ENCODE results near the gene COL19A1. TPM values are rescaled to one million over a fixed set of nuclear protein-coding genes. Genes with fewer than 3 reads are reported as not detected.
A peak's percentile ranks its signal among the peaks of the same experiment; 100 is the strongest.

COL19A1 gene
- total RNA-seq, 2 donors from 2014 or later, result 0.07 TPM; not detected in 1

- no peak for DNase-seq (ENCODE audit: low spot score)
- no peaks in the 10 kb centered on the region for H3K27me3 ChIP-seq (replicated peaks; ENCODE audit: insufficient read depth)
- no peak for ATAC-seq (ENCODE audit: insufficient number of reproducible peaks, low FRiP score, low read depth)
- no peaks in the 10 kb centered on the region for H3K36me3 ChIP-seq
- H3K4me1 ChIP-seq (ENCODE audit: control insufficient read depth in 1 of 2, low read depth in 2 of 2), result peaks cover 4 to 10% of the 10 kb centered on the region in 2 donors
- no peak overlapping the region for H3K27ac ChIP-seq
- TF ChIP-seq, protein P1, sequence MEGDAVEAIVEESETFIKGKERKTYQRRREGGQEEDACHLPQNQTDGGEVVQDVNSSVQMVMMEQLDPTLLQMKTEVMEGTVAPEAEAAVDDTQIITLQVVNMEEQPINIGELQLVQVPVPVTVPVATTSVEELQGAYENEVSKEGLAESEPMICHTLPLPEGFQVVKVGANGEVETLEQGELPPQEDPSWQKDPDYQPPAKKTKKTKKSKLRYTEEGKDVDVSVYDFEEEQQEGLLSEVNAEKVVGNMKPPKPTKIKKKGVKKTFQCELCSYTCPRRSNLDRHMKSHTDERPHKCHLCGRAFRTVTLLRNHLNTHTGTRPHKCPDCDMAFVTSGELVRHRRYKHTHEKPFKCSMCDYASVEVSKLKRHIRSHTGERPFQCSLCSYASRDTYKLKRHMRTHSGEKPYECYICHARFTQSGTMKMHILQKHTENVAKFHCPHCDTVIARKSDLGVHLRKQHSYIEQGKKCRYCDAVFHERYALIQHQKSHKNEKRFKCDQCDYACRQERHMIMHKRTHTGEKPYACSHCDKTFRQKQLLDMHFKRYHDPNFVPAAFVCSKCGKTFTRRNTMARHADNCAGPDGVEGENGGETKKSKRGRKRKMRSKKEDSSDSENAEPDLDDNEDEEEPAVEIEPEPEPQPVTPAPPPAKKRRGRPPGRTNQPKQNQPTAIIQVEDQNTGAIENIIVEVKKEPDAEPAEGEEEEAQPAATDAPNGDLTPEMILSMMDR (IDR thresholded peaks at IDR 0.05), result no peak
- no peak overlapping the region for H3K4me3 ChIP-seq
- H3K9me3 ChIP-seq, result no peaks in the 10 kb centered on the region
Measured at GRCh38 chr6:69933239-69933638, 66.9 kb downstream of the COL19A1 start.

GRCh38 chr6:69935079-69935478, 68.7 kb downstream of the COL19A1 start:
- TF ChIP-seq, protein P1 (IDR thresholded peaks at IDR 0.05), result no peak
- ATAC-seq (ENCODE audit: insufficient number of reproducible peaks, low FRiP score, low read depth) (no peak), DNase-seq (ENCODE audit: low spot score) (no peak)
- no peak overlapping the region for H3K4me3 ChIP-seq
- H3K27me3 ChIP-seq (replicated peaks; ENCODE audit: insufficient read depth), result no peaks in the 10 kb centered on the region
- no peaks in the 10 kb centered on the region for H3K9me3 ChIP-seq
- H3K27ac ChIP-seq, result no peak overlapping the region
- peaks cover 4 to 10% of the 10 kb centered on the region in 2 donors for H3K4me1 ChIP-seq (ENCODE audit: control insufficient read depth in 1 of 2, low read depth in 2 of 2)
- no peaks in the 10 kb centered on the region for H3K36me3 ChIP-seq

- Histone ChIP-seq H3K27ac (peak overlapping the region; percentile 15 to 42), H3K4me3 (no peak overlapping the region), H3K9me3 (no peaks in the 10 kb centered on the region), H3K4me1 (ENCODE audit: control insufficient read depth in 1 of 2, low read depth in 2 of 2) (peaks cover 4 to 10% of the 10 kb centered on the region in 2 donors), H3K36me3 (no peaks in the 10 kb centered on the region), H3K27me3 (replicated peaks; ENCODE audit: insufficient read depth) (no peaks in the 10 kb centered on the region)
- DNase-seq (ENCODE audit: low spot score) (no peak), ATAC-seq (ENCODE audit: insufficient number of reproducible peaks, low FRiP score, low read depth) (peak; percentile 79)
- TF ChIP-seq, protein P1 (IDR thresholded peaks at IDR 0.05), result no peak
Measured at GRCh38 chr6:69936674-69937363, 70.5 kb downstream of the COL19A1 start.

DNA sequence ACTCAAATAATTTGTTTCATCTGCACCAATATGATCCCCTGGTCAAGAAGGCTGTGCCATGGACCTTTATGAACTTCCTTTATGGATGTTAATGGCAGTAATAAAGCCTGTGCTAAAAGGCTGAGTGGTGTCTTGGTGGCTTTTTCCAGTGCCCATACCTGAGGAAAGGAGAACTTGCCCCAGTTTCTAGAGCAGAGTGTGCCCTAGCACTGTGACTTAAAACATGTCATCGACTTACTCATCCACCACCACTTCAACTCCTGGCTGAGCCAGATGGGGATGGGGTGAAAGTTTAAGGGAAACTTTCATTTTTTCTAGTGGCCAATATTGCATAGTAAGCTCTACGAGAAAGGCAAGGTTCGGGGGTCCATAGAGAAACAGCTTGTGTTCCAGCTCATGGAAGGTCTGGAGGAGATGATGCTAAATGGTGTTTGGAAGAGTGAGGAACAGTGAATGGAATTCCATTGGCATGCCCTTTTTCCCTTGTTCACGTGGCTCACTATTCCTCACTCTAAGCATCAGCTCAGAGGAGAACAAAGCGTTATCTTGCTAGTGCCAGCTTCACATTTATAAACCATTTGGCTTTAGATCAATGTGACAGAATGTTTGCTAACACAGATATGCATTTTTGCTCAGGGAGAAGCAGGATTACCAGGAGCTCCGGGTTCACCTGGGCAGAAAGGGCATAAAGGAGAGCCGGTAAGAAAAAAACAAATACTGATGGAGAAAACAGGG, 71.2 kb downstream of the COL19A1 start:
- Histone ChIP-seq H3K4me3 (no peak overlapping the region), H3K4me1 (ENCODE audit: control insufficient read depth in 1 of 2, low read depth in 2 of 2) (peaks cover 4 to 10% of the 10 kb centered on the region in 2 donors), H3K27ac (peak overlapping the region; percentile 15 to 42), H3K27me3 (replicated peaks; ENCODE audit: insufficient read depth) (no peaks in the 10 kb centered on the region), H3K9me3 (no peaks in the 10 kb centered on the region), H3K36me3 (no peaks in the 10 kb centered on the region)
- no peak for DNase-seq (ENCODE audit: low spot score)
- ATAC-seq (ENCODE audit: insufficient number of reproducible peaks, low FRiP score, low read depth), result no peak
- TF ChIP-seq, protein P1 (IDR thresholded peaks at IDR 0.05), result no peak

GRCh38 chr6:69942485-69942884, 76.1 kb downstream of the COL19A1 start:
- H3K4me1 ChIP-seq (ENCODE audit: control insufficient read depth in 1 of 2, low read depth in 2 of 2), result no peaks in the 10 kb centered on the region
- no peaks in the 10 kb centered on the region for H3K9me3 ChIP-seq
- H3K27me3 ChIP-seq (replicated peaks; ENCODE audit: insufficient read depth), result no peaks in the 10 kb centered on the region
- TF ChIP-seq, protein P1 (IDR thresholded peaks at IDR 0.05), result no peak
- DNase-seq (ENCODE audit: low spot score), result no peak
- H3K36me3 ChIP-seq, result no peaks in the 10 kb centered on the region
- H3K4me3 ChIP-seq, result no peak overlapping the region
- ATAC-seq (ENCODE audit: insufficient number of reproducible peaks, low FRiP score, low read depth), result no peak
- no peak overlapping the region for H3K27ac ChIP-seq

All from thoracic aorta (tissue), 2 donors.